ENCODE data around the gene SYNM. TPM values are rescaled to one million over a fixed set of nuclear protein-coding genes. Genes with fewer than 3 reads are reported as not detected.

SYNM gene
- total and polyA plus RNA-seq, 2 of the 8 experiments (the other 6 are each of a cell fraction or from before 2014, with no cell fraction given) = 0.89 to 2.0 TPM

DNA sequence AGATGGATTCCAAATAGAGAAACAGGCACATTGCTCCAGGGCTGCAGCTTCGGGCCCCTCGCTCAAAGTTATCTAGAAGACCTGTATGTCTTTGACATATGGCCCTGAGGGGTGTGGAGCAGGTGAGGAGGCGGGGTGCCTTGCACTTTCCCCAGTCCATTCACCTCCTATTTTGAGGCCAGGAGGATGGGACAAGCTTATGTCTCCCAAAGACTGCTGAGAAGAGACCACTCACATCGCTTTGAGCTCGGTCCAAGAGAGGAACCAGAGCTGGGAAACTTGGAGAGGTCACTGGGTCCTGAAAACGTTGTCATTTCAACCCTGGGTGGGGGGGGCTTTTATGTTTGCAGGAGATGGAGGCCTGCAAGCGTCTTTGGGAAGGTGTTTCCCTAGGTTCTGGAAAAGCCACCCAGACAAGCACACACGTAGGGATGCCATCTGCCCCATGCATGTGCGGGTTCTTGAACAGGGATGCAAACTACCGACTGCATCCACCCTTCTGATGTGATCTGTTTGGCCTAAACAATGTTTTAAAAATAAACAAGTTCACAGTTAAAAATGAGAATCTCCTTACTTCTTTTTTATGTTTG is 33.7 kb upstream of the SYNM start (continued):
- TF ChIP-seq, protein P1, sequence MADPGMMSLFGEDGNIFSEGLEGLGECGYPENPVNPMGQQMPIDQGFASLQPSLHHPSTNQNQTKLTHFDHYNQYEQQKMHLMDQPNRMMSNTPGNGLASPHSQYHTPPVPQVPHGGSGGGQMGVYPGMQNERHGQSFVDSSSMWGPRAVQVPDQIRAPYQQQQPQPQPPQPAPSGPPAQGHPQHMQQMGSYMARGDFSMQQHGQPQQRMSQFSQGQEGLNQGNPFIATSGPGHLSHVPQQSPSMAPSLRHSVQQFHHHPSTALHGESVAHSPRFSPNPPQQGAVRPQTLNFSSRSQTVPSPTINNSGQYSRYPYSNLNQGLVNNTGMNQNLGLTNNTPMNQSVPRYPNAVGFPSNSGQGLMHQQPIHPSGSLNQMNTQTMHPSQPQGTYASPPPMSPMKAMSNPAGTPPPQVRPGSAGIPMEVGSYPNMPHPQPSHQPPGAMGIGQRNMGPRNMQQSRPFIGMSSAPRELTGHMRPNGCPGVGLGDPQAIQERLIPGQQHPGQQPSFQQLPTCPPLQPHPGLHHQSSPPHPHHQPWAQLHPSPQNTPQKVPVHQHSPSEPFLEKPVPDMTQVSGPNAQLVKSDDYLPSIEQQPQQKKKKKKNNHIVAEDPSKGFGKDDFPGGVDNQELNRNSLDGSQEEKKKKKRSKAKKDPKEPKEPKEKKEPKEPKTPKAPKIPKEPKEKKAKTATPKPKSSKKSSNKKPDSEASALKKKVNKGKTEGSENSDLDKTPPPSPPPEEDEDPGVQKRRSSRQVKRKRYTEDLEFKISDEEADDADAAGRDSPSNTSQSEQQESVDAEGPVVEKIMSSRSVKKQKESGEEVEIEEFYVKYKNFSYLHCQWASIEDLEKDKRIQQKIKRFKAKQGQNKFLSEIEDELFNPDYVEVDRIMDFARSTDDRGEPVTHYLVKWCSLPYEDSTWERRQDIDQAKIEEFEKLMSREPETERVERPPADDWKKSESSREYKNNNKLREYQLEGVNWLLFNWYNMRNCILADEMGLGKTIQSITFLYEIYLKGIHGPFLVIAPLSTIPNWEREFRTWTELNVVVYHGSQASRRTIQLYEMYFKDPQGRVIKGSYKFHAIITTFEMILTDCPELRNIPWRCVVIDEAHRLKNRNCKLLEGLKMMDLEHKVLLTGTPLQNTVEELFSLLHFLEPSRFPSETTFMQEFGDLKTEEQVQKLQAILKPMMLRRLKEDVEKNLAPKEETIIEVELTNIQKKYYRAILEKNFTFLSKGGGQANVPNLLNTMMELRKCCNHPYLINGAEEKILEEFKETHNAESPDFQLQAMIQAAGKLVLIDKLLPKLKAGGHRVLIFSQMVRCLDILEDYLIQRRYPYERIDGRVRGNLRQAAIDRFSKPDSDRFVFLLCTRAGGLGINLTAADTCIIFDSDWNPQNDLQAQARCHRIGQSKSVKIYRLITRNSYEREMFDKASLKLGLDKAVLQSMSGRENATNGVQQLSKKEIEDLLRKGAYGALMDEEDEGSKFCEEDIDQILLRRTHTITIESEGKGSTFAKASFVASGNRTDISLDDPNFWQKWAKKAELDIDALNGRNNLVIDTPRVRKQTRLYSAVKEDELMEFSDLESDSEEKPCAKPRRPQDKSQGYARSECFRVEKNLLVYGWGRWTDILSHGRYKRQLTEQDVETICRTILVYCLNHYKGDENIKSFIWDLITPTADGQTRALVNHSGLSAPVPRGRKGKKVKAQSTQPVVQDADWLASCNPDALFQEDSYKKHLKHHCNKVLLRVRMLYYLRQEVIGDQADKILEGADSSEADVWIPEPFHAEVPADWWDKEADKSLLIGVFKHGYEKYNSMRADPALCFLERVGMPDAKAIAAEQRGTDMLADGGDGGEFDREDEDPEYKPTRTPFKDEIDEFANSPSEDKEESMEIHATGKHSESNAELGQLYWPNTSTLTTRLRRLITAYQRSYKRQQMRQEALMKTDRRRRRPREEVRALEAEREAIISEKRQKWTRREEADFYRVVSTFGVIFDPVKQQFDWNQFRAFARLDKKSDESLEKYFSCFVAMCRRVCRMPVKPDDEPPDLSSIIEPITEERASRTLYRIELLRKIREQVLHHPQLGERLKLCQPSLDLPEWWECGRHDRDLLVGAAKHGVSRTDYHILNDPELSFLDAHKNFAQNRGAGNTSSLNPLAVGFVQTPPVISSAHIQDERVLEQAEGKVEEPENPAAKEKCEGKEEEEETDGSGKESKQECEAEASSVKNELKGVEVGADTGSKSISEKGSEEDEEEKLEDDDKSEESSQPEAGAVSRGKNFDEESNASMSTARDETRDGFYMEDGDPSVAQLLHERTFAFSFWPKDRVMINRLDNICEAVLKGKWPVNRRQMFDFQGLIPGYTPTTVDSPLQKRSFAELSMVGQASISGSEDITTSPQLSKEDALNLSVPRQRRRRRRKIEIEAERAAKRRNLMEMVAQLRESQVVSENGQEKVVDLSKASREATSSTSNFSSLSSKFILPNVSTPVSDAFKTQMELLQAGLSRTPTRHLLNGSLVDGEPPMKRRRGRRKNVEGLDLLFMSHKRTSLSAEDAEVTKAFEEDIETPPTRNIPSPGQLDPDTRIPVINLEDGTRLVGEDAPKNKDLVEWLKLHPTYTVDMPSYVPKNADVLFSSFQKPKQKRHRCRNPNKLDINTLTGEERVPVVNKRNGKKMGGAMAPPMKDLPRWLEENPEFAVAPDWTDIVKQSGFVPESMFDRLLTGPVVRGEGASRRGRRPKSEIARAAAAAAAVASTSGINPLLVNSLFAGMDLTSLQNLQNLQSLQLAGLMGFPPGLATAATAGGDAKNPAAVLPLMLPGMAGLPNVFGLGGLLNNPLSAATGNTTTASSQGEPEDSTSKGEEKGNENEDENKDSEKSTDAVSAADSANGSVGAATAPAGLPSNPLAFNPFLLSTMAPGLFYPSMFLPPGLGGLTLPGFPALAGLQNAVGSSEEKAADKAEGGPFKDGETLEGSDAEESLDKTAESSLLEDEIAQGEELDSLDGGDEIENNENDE (IDR thresholded peaks at IDR 0.05; ENCODE audit: insufficient replicate concordance, low read length) = no peak
- TF ChIP-seq TCF12 (IDR thresholded peaks at IDR 0.05; ENCODE audit: low read depth, low read length) (no peak), CBX8 (IDR thresholded peaks at IDR 0.05; ENCODE audit: borderline replicate concordance, low read depth, low read length) (no peak)
- TF ChIP-seq, protein P2, sequence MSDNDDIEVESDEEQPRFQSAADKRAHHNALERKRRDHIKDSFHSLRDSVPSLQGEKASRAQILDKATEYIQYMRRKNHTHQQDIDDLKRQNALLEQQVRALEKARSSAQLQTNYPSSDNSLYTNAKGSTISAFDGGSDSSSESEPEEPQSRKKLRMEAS (IDR thresholded peaks at IDR 0.05) = no peak
